IMR-90 (cell line): ENCODE measurements around the gene SYS1.

Experiments used
- BHLHE40 ChIP-seq: fragments of 150-350 bp; IDR thresholded peaks from 2 replicates; pipeline ENCODE4 v1.6.1; 2016; ENCODE audit warnings: mild to moderate bottlenecking, low read depth, low read length
- FOS ChIP-seq: fragments of 150-350 bp; IDR thresholded peaks from 2 replicates; pipeline ENCODE4 v1.6.1; 2016; ENCODE audit warnings: low read depth, low read length
- MAFK ChIP-seq: IDR thresholded peaks from 2 replicates; pipeline ENCODE4 v1.6.1; 2012; ENCODE audit warnings: low read depth, low read length, improper control_type of control experiment
- NFE2L2 ChIP-seq: fragments of 150-350 bp; IDR thresholded peaks from 2 replicates; pipeline ENCODE4 v1.6.1; 2016; ENCODE audit warnings: low read depth, mild to moderate bottlenecking, low read length
- POLR2A ChIP-seq: IDR thresholded peaks from 2 replicates; pipeline ENCODE4 v1.6.1; 2012; ENCODE audit warnings: mild to moderate bottlenecking, low read depth, low read length
- RFX5 ChIP-seq: IDR thresholded peaks from 2 replicates; pipeline ENCODE4 v1.8.0; 2012; ENCODE audit warnings: low read depth, mild to moderate bottlenecking, low read length, moderate library complexity
- TF ChIP-seq, protein P1 (sequence below): conservative IDR thresholded peaks from 2 replicates; pipeline ENCODE4 v1.5.1; 2012; ENCODE audit warnings: mild to moderate bottlenecking, low read depth, low read length, improper control_type of control experiment
- TF ChIP-seq, protein P2 (sequence below): fragments of 150-350 bp; IDR thresholded peaks from 2 replicates; pipeline ENCODE4 v1.6.1; 2016; ENCODE audit warnings: low read depth, mild to moderate bottlenecking, low read length, moderate library complexity, borderline replicate concordance
- TF ChIP-seq, protein P3 (sequence below): fragments of 150-350 bp; IDR thresholded peaks from 2 replicates; pipeline ENCODE4 v1.6.1; 2017; ENCODE audit warnings: mild to moderate bottlenecking, antibody characterized with exemption, low read length, low read depth

DNA sequence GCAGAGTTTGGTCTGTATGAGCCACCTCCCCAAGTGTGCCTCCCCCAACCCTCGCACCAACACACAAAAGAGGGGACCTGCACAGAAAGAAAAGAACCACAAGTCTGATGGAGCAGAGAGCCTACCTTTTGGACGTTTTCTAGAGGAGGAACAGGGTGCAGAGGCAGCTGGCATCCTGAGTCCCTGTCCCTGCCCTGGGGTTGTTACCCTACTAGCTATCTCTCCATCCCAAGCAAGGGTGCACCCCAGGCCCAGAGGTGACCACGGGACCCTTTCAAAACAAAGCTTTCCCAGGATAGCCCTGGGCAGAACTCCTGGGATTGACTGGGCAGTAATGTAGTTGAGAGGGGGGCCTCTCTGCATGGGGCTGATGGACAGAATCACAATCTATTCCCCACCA, 45.1 kb upstream of the SYS1 start:
- TF ChIP-seq, protein P1, sequence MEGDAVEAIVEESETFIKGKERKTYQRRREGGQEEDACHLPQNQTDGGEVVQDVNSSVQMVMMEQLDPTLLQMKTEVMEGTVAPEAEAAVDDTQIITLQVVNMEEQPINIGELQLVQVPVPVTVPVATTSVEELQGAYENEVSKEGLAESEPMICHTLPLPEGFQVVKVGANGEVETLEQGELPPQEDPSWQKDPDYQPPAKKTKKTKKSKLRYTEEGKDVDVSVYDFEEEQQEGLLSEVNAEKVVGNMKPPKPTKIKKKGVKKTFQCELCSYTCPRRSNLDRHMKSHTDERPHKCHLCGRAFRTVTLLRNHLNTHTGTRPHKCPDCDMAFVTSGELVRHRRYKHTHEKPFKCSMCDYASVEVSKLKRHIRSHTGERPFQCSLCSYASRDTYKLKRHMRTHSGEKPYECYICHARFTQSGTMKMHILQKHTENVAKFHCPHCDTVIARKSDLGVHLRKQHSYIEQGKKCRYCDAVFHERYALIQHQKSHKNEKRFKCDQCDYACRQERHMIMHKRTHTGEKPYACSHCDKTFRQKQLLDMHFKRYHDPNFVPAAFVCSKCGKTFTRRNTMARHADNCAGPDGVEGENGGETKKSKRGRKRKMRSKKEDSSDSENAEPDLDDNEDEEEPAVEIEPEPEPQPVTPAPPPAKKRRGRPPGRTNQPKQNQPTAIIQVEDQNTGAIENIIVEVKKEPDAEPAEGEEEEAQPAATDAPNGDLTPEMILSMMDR, result no peak
- TF ChIP-seq BHLHE40, result no peak
- no peak for TF ChIP-seq FOS
- no peak for TF ChIP-seq RFX5
- no peak for TF ChIP-seq MAFK
- no peak for TF ChIP-seq POLR2A
- TF ChIP-seq, protein P2, sequence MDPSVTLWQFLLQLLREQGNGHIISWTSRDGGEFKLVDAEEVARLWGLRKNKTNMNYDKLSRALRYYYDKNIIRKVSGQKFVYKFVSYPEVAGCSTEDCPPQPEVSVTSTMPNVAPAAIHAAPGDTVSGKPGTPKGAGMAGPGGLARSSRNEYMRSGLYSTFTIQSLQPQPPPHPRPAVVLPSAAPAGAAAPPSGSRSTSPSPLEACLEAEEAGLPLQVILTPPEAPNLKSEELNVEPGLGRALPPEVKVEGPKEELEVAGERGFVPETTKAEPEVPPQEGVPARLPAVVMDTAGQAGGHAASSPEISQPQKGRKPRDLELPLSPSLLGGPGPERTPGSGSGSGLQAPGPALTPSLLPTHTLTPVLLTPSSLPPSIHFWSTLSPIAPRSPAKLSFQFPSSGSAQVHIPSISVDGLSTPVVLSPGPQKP, result no peak
- TF ChIP-seq NFE2L2, result no peak
- TF ChIP-seq, protein P3, sequence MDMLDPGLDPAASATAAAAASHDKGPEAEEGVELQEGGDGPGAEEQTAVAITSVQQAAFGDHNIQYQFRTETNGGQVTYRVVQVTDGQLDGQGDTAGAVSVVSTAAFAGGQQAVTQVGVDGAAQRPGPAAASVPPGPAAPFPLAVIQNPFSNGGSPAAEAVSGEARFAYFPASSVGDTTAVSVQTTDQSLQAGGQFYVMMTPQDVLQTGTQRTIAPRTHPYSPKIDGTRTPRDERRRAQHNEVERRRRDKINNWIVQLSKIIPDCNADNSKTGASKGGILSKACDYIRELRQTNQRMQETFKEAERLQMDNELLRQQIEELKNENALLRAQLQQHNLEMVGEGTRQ, result no peak
